HS-27A (cell line): ENCODE measurements around the gene HDGFL3.
"Not testable (repeated sequence)": the region's sequence is repeated elsewhere in the genome, so short reads cannot be mapped to it uniquely, and the experiment has no call there.

ENCODE experiments used
- DNase-seq: peaks from one replicate; pipeline ENCODE4 v3.0.0-alpha.2; 2012; ENCODE audit warnings: low read depth, missing footprints

HDGFL3 gene

GRCh38 chr15:83099290-83099689 is 108.3 kb downstream of the HDGFL3 start:
- DNase-seq = no peak

GRCh38 chr15:83098079-83098478 is 109.5 kb downstream of the HDGFL3 start:
- no peak for DNase-seq

GRCh38 chr15:83094583-83094982 is 113.0 kb downstream of the HDGFL3 start:
- DNase-seq = no peak

- no peak for DNase-seq
These were observed 115.2 kb downstream of the HDGFL3 start for GRCh38 chr15:83092309-83092976.

GRCh38 chr15:83091965-83092308 is 115.7 kb downstream of the HDGFL3 start:
- DNase-seq = not testable (repeated sequence)

- DNase-seq = no peak
These were observed 117.2 kb downstream of the HDGFL3 start for GRCh38 chr15:83090465-83090864.

GRCh38 chr15:83088876-83089275 is 118.7 kb downstream of the HDGFL3 start:
- no peak for DNase-seq

GRCh38 chr15:83087576-83087975 is 120.0 kb downstream of the HDGFL3 start:
- no peak for DNase-seq

- not testable (repeated sequence) for DNase-seq
These were observed 121.6 kb downstream of the HDGFL3 start for GRCh38 chr15:83085864-83086552.

GRCh38 chr15:83085461-83085860 is 122.2 kb downstream of the HDGFL3 start:
- not testable (repeated sequence) for DNase-seq

- DNase-seq = no peak
These were observed 124.8 kb downstream of the HDGFL3 start for GRCh38 chr15:83082730-83083386.

- DNase-seq = no peak
These were observed 126.2 kb downstream of the HDGFL3 start for GRCh38 chr15:83081256-83082014.

GRCh38 chr15:83078712-83079111 is 128.9 kb downstream of the HDGFL3 start:
- no peak for DNase-seq
